GM13977 (cell line): Measurements from ENCODE around the gene JMJD7.

Experiments used
- DNase-seq: peaks from one replicate; pipeline ENCODE4 v3.0.0; 2012; ENCODE audit warnings: low spot score
- CTCF ChIP-seq: IDR thresholded peaks from 2 replicates; pipeline ENCODE4 v1.5.1; 2012; ENCODE audit warnings: mild to moderate bottlenecking, control low read depth; ENCODE audit not compliant: insufficient read depth; ENCODE audit errors: extremely low read depth, missing control alignments
- in situ Hi-C: fragments of 300-500 bp; cut with MboI; formaldehyde crosslinking; loops from one replicate; pipeline ENCODE4 v1.12.0; 2022; ENCODE audit warnings: low sequenced_read_pairs, low pct_unique_long_range_greater_than_20kb, mixed read lengths, inconsistent platforms; ENCODE audit not compliant: unreplicated experiment

The JMJD7 gene

GRCh38 chr15:41847206-41847605 lies 19.3 kb downstream of the JMJD7 start:
- TF ChIP-seq CTCF, result no peak
- DNase-seq, result no peak
- in situ Hi-C loops, result no loop called here

GRCh38 chr15:41847981-41848380 lies 20.1 kb downstream of the JMJD7 start:
- no peak for DNase-seq
- TF ChIP-seq CTCF, result no peak
- in situ Hi-C loops, result no loop called here

GRCh38 chr15:41848631-41849030 lies 20.7 kb downstream of the JMJD7 start:
- no peak for DNase-seq
- in situ Hi-C loops, result no loop called here
- TF ChIP-seq CTCF, result no peak

GRCh38 chr15:41849204-41849603 lies 21.3 kb downstream of the JMJD7 start:
- no peak for DNase-seq
- in situ Hi-C loops, result no loop called here
- no peak for TF ChIP-seq CTCF

- DNase-seq, result no peak
- in situ Hi-C loops, result no loop called here
- no peak for TF ChIP-seq CTCF
These were observed 22.0 kb downstream of the JMJD7 start for GRCh38 chr15:41849861-41850260.

GRCh38 chr15:41850482-41851166 lies 22.7 kb downstream of the JMJD7 start:
- in situ Hi-C loops, result no loop called here
- no peak for TF ChIP-seq CTCF
- DNase-seq, result no peak
